Nephron (organoid): ENCODE measurements around the gene CABLES1.

Experiments used
- H3K27ac Mint-ChIP-seq, 3 experiments: 2 replicates each; pipeline ENCODE4 v1.8.0; 2020; ENCODE audit warnings: mixed read lengths in 3 of 3, mild to moderate bottlenecking in 2 of 3, moderate library complexity in 1 of 3
- H3K27me3 Mint-ChIP-seq: 2 replicates; pipeline ENCODE4 v1.8.0; 2021; ENCODE audit warnings: low read depth, mild to moderate bottlenecking, moderate library complexity, mixed read lengths
- H3K36me3 Mint-ChIP-seq: 2 replicates; pipeline ENCODE4 v1.8.0; 2020; ENCODE audit warnings: low read depth, mixed read lengths
- H3K4me1 Mint-ChIP-seq: 2 replicates; pipeline ENCODE4 v1.8.0; 2020; ENCODE audit warnings: mixed read lengths
- H3K4me3 Mint-ChIP-seq, 3 experiments: 2 replicates each; pipeline ENCODE4 v1.8.0; 2020; ENCODE audit warnings: mild to moderate bottlenecking in 3 of 3, mixed read lengths in 3 of 3, moderate library complexity in 2 of 3
- H3K9me3 Mint-ChIP-seq: 2 replicates; pipeline ENCODE4 v1.8.0; 2020; ENCODE audit warnings: mixed read lengths
- CTCF ChIP-seq, 3 experiments: fragments of 200-600 bp; sonication (generic); IDR thresholded peaks; one replicate each; pipeline ENCODE4 v1.5.0; 2021; ENCODE audit warnings: antibody characterized with exemption in 3 of 3; ENCODE audit not compliant: unreplicated experiment in 3 of 3

CABLES1 gene

GRCh38 chr18:23243816-23244215, 108.5 kb downstream of the CABLES1 start:
- peaks cover 41% of the 10 kb centered on the region for H3K4me1 Mint-ChIP-seq
- peak overlapping the region in 1 of 3 experiments; percentile 44 for H3K27ac Mint-ChIP-seq
- TF ChIP-seq CTCF (IDR thresholded peaks at IDR 0.05; ENCODE audit: unreplicated experiment in 3 of 3) = no peak
- H3K4me3 Mint-ChIP-seq = peak overlapping the region in 1 of 3 experiments; percentile 6
- peaks cover 4% of the 10 kb centered on the region for H3K9me3 Mint-ChIP-seq
- H3K36me3 Mint-ChIP-seq = peaks cover 26% of the 10 kb centered on the region
- H3K27me3 Mint-ChIP-seq = no peaks in the 10 kb centered on the region

- TF ChIP-seq CTCF (IDR thresholded peaks at IDR 0.05; ENCODE audit: unreplicated experiment in 3 of 3) = no peak
- Mint-ChIP-seq H3K4me3 (peak overlapping the region in 1 of 3 experiments; percentile 40), H3K27ac (peak overlapping the region in 2 of 3 experiments; percentile 25 to 55), H3K36me3 (peaks cover 26% of the 10 kb centered on the region), H3K9me3 (peaks cover 4% of the 10 kb centered on the region), H3K4me1 (peaks cover 35% of the 10 kb centered on the region), H3K27me3 (no peaks in the 10 kb centered on the region)
Observed at GRCh38 chr18:23244401-23244800, 109.1 kb downstream of the CABLES1 start.

- no peak for TF ChIP-seq CTCF (IDR thresholded peaks at IDR 0.05; ENCODE audit: unreplicated experiment in 3 of 3)
- Mint-ChIP-seq H3K9me3 (peaks cover 8% of the 10 kb centered on the region), H3K4me3 (no peak overlapping the region), H3K27ac (peak overlapping the region in 1 of 3 experiments; percentile 15), H3K27me3 (no peaks in the 10 kb centered on the region), H3K4me1 (peaks cover 32% of the 10 kb centered on the region), H3K36me3 (peaks cover 34% of the 10 kb centered on the region)
Observed at GRCh38 chr18:23245461-23245860, 110.2 kb downstream of the CABLES1 start.

GRCh38 chr18:23247331-23247730, 112.0 kb downstream of the CABLES1 start:
- H3K4me3 Mint-ChIP-seq = no peak overlapping the region
- peaks cover 8% of the 10 kb centered on the region for H3K9me3 Mint-ChIP-seq
- no peaks in the 10 kb centered on the region for H3K27me3 Mint-ChIP-seq
- H3K4me1 Mint-ChIP-seq = peaks cover 24% of the 10 kb centered on the region
- peaks cover 47% of the 10 kb centered on the region for H3K36me3 Mint-ChIP-seq
- TF ChIP-seq CTCF (IDR thresholded peaks at IDR 0.05; ENCODE audit: unreplicated experiment in 3 of 3) = no peak
- no peak overlapping the region for H3K27ac Mint-ChIP-seq

- TF ChIP-seq CTCF (IDR thresholded peaks at IDR 0.05; ENCODE audit: unreplicated experiment in 3 of 3) = no peak
- H3K4me1 Mint-ChIP-seq = peaks cover 20% of the 10 kb centered on the region
Observed at GRCh38 chr18:23247896-23248295, 112.6 kb downstream of the CABLES1 start.

GRCh38 chr18:23248826-23249225, 113.5 kb downstream of the CABLES1 start:
- Mint-ChIP-seq H3K4me1 (peaks cover 18% of the 10 kb centered on the region), H3K36me3 (peaks cover 60% of the 10 kb centered on the region), H3K27me3 (no peaks in the 10 kb centered on the region), H3K9me3 (peaks cover 8% of the 10 kb centered on the region), H3K27ac (no peak overlapping the region), H3K4me3 (no peak overlapping the region)
- TF ChIP-seq CTCF (IDR thresholded peaks at IDR 0.05; ENCODE audit: unreplicated experiment in 3 of 3) = no peak

More at GRCh38 chr18:23247896-23248295, 112.6 kb downstream of the CABLES1 start:
- H3K36me3 Mint-ChIP-seq = peaks cover 51% of the 10 kb centered on the region
- peaks cover 8% of the 10 kb centered on the region for H3K9me3 Mint-ChIP-seq
- no peaks in the 10 kb centered on the region for H3K27me3 Mint-ChIP-seq
- no peak overlapping the region for H3K4me3 Mint-ChIP-seq
- no peak overlapping the region for H3K27ac Mint-ChIP-seq
